Stimulated activated memory B cell treated with anti-CD40 and anti-IgM and Interleukin-4, amounts not matched to agents 10 μg/mL and 1 μg/mL and 100 μg/mL, for 72 hours (primary cell): ENCODE data around the gene SKP1.

ENCODE experiments used
- ATAC-seq: fragments of 150-1000 bp; cut with Tn5 transposase; 2 replicates; pipeline ENCODE4 v1.10.0; 2021
- H3K27ac Mint-ChIP-seq: one replicate; pipeline ENCODE4 v1.8.0; 2022; ENCODE audit warnings: mild to moderate bottlenecking, mixed read lengths
- H3K27me3 Mint-ChIP-seq: one replicate; pipeline ENCODE4 v1.8.0; 2022; ENCODE audit warnings: mixed read lengths
- H3K36me3 Mint-ChIP-seq: one replicate; pipeline ENCODE4 v1.8.0; 2022; ENCODE audit warnings: mixed read lengths
- H3K4me1 Mint-ChIP-seq: one replicate; pipeline ENCODE4 v1.8.0; 2022; ENCODE audit warnings: mixed read lengths
- H3K4me3 Mint-ChIP-seq: one replicate; pipeline ENCODE4 v1.8.0; 2022; ENCODE audit warnings: mild to moderate bottlenecking, moderate library complexity, mixed read lengths
- H3K9me3 Mint-ChIP-seq: one replicate; pipeline ENCODE4 v1.8.0; 2022; ENCODE audit warnings: mixed read lengths

Gene SKP1

DNA sequence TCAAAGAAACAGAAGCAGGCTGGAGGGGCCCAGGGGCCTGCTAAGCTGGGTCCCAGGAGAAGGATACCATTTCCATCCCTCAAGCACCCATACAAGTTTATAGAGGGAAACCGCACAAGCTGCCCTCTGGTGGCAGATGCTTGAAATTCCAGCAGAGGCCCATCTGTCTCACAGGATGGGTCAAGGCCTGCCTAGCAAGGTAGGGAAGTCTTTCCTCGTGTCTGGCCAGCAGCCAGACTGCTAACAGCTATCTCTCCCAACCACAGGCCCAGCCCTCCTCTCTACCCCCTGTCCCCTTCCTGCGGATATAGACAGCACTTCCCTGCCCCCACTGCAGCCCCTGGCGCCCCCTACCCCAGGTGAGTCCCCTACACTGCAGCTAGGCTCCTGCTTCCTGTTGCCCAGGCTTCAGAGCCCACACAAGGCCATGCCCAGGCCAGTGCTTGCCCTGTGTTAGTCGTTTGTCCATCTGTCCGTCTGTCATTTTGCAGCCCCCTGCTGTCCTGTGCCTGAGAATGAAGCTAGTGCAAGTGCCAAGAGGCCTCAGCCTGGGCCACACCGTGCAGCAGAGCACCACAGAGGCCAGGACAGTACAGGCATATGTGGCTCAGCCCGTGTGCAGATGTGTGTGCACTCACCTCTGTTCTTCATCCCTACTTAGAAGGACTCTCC, 36.1 kb downstream of the SKP1 start:
- peak overlapping the region; percentile 55 for H3K27ac Mint-ChIP-seq
- H3K4me1 Mint-ChIP-seq = peaks cover 62% of the 10 kb centered on the region
- H3K9me3 Mint-ChIP-seq = no peaks in the 10 kb centered on the region
- no peaks in the 10 kb centered on the region for H3K27me3 Mint-ChIP-seq
- no peak overlapping the region for H3K4me3 Mint-ChIP-seq
- ATAC-seq = peak; percentile 67
- H3K36me3 Mint-ChIP-seq = peaks cover 26% of the 10 kb centered on the region

DNA sequence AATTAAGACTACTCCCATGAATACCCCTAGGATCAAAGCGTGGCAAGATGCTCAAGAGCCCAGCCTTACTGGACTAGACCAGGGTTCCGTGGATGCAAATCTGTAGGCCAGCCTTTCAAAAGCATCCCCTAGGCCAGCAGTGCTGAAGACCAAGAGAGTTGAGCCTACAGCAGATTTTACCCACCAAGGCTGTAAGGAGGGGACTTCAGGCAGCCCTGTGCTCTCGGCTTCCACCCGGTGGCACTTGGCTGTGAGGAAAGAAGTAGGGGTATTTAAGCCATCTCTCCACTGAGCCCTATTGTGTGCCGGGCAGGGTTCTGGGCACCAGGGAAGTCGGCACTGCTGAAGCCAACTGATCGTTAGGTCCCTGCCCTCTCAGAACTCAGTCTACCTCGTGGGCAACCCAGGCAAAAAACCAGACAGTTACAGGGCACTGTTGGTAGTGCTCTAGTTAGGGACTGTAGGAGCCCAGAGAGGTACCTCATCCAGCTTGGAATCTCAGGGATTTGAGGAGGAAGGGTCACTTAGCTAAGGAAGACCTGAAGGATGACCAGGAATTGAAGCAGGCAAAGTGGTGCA, 36.8 kb downstream of the SKP1 start:
- ATAC-seq = no peak
- no peaks in the 10 kb centered on the region for H3K9me3 Mint-ChIP-seq
- H3K27ac Mint-ChIP-seq = peak overlapping the region; percentile 55
- peaks cover 68% of the 10 kb centered on the region for H3K4me1 Mint-ChIP-seq
- H3K4me3 Mint-ChIP-seq = no peak overlapping the region
- H3K27me3 Mint-ChIP-seq = no peaks in the 10 kb centered on the region
- H3K36me3 Mint-ChIP-seq = peaks cover 33% of the 10 kb centered on the region

DNA sequence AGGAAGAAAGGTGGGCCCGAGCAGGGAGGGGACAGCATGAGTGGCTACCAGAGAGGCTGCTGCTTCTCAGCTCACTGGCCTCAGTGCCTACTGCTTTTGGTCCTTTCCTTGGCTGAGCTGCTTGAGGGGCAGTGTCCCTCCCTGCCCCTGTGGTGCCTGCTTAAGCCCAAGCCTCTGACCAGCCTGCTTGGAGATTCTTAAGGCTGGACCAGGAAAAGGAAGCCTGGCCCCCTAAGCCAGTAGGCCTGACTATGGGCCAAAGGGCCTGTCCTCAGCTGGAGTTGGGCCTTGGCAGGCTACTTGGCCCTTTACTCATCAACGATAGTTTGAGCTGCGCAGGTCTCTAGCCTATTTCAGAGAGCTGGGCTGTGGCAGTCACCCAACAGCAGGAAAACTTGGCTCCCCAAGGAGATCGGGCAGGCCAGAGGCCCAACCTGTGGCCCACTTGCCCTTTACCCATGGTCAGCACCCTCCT, 37.3 kb downstream of the SKP1 start:
- Mint-ChIP-seq H3K27me3 (no peaks in the 10 kb centered on the region), H3K4me1 (peaks cover 74% of the 10 kb centered on the region), H3K27ac (peak overlapping the region; percentile 55), H3K36me3 (peaks cover 33% of the 10 kb centered on the region), H3K4me3 (no peak overlapping the region), H3K9me3 (no peaks in the 10 kb centered on the region)
- no peak for ATAC-seq

DNA sequence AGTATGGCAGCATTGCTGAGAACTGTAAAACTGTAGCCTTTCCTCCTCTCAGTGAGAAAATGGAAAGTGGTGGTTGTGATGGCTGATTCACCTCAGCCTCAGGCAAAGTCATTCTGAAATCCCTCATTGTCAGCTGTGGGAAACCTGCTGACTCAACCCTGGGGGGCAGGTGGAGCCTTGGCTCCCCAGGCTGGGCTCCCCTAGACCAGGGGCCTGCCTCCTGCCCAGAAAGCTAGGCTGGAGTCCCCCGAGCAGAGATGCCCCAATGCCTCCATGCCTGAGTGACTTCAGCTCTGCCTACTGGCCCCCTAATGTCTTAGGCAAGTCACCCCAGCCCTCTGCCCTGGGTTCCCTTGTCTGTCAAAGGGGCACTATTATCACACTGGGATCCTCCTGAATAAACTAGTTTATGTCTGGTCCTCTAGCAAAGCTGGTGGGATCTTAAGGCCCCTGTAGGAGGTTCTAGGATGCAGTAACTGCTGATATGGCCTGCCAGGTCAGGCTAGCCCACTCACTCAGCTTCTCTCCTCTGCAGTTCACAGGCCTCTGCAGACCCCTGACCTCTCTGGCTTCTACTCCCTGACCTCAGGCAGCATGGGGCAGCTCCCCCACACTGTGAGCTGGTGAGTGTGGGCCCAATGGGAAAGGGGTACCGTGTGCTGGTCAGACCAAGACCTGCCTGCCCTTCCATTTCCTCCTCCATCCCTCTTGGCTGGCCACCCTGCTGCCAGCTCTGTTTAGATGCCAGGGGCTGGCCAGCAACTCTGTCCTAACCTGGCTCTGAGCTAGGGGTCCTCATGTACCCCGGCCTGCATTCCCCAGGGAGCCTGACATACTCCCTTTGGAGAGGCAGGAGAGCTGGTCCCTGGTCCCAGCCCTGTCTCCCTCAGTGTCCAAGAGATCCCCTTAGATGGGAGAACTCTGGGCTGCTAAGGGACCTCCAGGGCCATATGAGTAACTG, 38.1 kb downstream of the SKP1 start:
- H3K4me3 Mint-ChIP-seq = no peak overlapping the region
- H3K36me3 Mint-ChIP-seq = peaks cover 33% of the 10 kb centered on the region
- peak; percentile 90 for ATAC-seq
- no peaks in the 10 kb centered on the region for H3K27me3 Mint-ChIP-seq
- peaks cover 81% of the 10 kb centered on the region for H3K4me1 Mint-ChIP-seq
- peak overlapping the region; percentile 55 for H3K27ac Mint-ChIP-seq
- no peaks in the 10 kb centered on the region for H3K9me3 Mint-ChIP-seq

DNA sequence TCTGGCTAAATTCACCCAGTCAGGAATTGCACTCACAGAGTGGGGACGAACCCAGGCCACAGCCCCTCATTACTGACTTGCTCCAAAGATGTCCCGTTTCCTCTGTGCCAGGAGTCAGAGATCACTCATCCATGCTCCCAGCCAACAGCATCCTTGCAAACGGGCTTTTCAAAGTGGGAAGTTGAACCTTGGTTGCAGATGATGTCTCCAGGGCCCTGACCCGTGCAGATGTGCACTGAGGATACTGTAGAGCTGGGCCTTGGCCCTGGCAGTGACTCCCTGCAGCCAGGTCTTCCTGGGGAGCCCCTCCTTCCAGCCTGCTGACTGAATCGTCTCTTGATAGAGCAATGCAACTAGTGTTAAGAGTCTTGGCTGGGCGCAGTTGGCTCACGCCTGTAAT, 40.0 kb downstream of the SKP1 start:
- H3K9me3 Mint-ChIP-seq = no peaks in the 10 kb centered on the region
- no peak overlapping the region for H3K4me3 Mint-ChIP-seq
- peaks cover 33% of the 10 kb centered on the region for H3K36me3 Mint-ChIP-seq
- no peaks in the 10 kb centered on the region for H3K27me3 Mint-ChIP-seq
- H3K27ac Mint-ChIP-seq = peak overlapping the region; percentile 55
- H3K4me1 Mint-ChIP-seq = peaks cover 100% of the 10 kb centered on the region
- no peak for ATAC-seq

DNA sequence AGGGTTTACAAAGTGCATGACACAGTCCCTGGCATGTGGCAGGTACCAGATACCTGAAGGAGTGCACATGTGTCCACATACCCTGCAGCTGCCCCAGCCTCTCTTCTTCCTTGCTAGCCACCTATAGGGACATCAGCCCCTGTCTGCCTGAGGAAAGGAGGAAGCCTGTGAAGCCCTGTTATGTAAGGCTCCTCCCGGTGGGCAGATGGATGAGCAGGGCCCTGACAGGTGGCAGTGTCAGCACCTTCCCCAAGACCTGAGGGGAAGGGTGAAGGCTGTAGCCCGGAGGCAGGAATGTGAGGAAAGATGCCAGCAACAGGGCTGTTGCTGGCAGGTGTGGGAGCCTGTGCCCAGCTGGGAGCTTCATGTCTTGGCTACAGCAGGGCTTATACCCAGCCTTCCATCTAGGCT, 40.5 kb downstream of the SKP1 start:
- Mint-ChIP-seq H3K4me1 (peaks cover 100% of the 10 kb centered on the region), H3K4me3 (no peak overlapping the region), H3K27me3 (no peaks in the 10 kb centered on the region), H3K9me3 (no peaks in the 10 kb centered on the region), H3K36me3 (peaks cover 28% of the 10 kb centered on the region), H3K27ac (peak overlapping the region; percentile 55)
- no peak for ATAC-seq

DNA sequence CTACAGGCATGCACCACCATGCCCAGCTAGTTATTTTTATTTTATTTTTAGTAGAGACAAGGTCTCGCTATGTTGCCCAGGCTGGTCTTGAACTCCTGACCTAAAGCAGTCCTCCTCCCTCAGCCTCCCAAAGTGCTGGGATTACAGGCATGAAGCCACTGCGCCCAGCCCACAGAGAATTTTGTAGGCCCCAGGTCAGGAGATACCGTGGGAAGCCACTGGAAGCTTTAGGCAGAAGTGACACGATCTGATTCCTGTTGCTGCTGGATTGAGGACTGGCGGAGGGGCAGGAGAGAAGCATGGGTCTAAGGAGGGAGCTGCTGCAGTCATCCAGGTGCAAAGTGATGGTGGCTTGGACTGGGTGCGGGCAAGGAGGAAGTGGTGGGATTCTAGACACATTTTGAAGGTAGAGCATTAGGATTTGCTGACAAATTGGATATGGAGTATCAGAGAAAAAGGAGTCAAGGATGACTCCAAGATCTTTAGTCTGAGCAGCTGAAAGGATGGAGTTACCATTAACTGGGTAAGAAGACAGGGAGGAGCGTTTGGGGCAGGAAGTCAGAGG, 41.6 kb downstream of the SKP1 start:
- no peaks in the 10 kb centered on the region for H3K9me3 Mint-ChIP-seq
- ATAC-seq = no peak
- H3K36me3 Mint-ChIP-seq = peaks cover 35% of the 10 kb centered on the region
- H3K27me3 Mint-ChIP-seq = no peaks in the 10 kb centered on the region
- H3K4me1 Mint-ChIP-seq = peaks cover 100% of the 10 kb centered on the region
- no peak overlapping the region for H3K4me3 Mint-ChIP-seq
- H3K27ac Mint-ChIP-seq = peak overlapping the region; percentile 55

DNA sequence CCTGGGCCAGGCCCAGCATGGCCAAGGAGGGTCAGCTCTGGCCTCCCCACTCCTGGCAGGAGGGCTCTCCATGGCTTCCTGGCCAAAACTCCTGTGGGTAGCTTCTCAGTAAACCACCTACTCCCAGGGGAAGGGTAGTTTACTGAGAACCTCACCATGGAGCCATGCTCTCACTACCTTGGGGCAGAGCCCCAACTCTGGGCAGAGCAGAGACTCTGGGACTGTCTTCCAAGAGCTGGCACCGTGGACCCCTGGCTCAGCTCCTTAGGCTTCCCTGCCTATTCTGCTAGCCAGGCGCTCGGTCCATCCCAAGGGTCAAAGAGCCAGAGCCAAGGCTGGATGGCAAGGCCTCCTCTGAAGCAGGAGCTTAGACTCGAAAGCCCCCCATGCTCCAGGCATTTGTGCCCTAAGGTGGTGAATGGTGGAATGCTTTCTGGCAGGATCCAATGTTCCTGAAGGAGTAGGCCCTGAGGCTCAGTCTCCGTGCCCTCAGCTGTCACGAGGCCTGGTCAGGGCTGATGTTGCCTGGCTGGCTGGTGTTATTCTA, 42.7 kb downstream of the SKP1 start:
- ATAC-seq = no peak
- no peaks in the 10 kb centered on the region for H3K9me3 Mint-ChIP-seq
- peaks cover 30% of the 10 kb centered on the region for H3K36me3 Mint-ChIP-seq
- no peak overlapping the region for H3K4me3 Mint-ChIP-seq
- no peaks in the 10 kb centered on the region for H3K27me3 Mint-ChIP-seq
- H3K4me1 Mint-ChIP-seq = peaks cover 97% of the 10 kb centered on the region
- peak overlapping the region; percentile 55 for H3K27ac Mint-ChIP-seq

DNA sequence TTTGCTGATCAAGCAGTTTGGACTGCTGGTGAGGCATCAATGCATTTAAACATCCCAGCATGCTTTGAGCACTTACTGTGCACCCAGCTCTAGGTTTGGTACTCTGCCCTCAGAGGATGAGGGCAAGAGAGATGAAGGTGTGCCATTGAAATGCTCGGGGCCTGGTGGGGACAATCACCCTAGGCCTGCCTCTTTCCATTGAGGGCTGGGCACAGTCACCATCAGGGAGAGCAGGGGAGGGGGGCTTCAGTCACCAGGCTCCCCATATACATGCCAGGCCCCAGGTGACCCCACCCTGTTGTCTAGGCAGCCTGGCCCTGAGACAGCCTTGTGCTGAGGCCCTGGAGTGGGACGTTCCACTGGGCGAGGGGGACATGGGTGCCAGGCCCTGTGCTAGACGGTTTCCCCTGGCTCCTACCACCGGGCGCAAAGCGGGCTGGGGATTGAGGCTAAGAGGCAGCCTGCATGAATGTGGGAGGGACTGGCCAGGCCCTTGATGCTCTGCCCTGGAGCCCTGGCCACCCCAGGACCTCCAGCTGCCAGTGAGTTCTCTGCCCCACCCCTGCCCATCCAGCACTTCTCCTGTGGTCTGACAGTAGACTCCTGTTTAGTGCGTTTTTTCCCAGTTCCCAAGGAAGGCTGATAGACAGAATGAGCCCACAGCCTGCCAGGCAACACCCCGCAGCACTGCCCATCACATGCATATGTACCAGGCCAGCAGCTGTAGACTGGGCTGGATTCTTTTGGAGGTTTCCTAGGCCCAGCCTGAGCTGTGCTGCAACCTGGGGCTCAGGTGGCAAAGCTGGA, 43.4 kb downstream of the SKP1 start:
- peaks cover 30% of the 10 kb centered on the region for H3K36me3 Mint-ChIP-seq
- H3K4me3 Mint-ChIP-seq = peak overlapping the region; percentile 61
- H3K4me1 Mint-ChIP-seq = peaks cover 97% of the 10 kb centered on the region
- H3K27me3 Mint-ChIP-seq = no peaks in the 10 kb centered on the region
- peak overlapping the region; percentile 55 for H3K27ac Mint-ChIP-seq
- no peaks in the 10 kb centered on the region for H3K9me3 Mint-ChIP-seq
- ATAC-seq = no peak

DNA sequence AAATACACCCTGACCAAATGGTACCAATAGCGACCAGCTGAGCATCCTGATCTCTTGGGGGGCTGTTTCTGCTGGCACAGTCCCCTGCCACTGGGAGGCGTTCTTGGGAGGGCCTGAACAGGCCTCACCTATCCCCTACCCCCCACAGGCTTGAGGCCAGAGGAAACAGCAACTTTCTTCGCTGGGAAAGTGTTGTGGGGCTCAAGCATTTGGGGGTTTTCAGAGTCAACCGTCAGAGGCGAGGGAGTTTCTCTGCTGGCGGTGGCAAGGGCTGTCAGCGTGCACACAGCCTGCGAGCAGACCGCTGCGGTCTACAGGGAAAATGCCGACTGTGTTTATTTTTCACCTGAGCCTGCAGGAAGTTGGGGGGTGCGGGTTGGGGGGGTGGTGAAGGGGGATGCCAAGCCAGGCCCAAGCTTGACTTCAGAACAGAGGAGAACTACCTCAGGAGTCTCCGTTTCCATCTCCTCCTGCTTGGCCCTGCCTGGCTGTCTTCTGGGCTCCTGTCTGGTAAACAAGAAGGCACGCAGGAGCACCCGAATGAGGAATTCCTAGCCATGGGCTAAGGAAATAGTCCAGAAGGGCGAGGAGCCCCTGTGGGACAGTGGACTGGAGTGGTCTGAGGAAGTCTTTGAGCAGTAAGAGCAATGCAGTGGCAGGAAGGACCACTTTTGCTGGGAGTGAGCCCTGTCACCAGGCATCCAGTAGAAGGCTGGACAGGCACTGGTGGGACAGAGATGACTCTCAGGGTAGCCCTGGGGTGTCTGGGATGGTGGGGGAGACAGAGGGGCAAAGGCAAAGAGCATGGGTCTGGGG, 44.2 kb downstream of the SKP1 start:
- Mint-ChIP-seq H3K27me3 (no peaks in the 10 kb centered on the region), H3K9me3 (no peaks in the 10 kb centered on the region), H3K36me3 (peaks cover 30% of the 10 kb centered on the region), H3K4me3 (peak overlapping the region; percentile 61), H3K4me1 (peaks cover 97% of the 10 kb centered on the region), H3K27ac (peak overlapping the region; percentile 55)
- peak; percentile 93 for ATAC-seq

DNA sequence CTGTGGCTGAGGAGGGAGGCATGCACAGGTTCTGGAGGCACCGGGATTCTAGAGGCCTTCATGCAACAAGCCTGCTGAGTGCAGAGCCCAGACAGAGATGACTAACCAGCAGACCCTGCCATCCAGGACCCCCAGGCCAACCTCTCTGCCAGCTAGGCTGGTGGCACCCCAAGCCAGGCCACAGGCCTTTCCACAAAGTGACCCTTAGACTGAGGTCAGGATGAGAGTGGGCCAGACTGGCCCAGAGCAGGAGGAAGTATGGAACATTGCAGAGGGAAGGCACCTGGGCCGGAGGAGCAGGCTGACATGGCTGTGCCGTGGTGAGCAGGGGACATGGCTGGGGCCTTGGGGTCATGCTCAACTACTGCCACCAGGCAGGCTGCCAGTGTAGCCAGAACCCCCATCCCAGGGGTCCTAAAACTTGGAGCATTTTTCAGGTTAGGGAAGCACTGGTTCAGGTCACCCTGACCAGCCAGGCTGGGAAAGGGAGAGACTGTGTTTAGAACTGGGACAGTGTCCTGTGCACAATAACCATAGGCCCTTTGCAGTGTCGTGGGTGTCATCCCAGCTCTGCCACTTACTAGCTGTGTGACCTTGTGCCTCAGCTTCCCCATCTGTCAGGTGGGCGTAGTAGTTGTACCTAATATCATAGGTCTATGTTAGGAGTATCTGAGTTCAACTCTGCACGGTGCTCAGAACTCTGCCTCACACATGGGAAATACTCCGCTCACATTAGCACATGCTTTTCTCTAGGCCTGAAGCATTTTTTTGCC, 45.0 kb downstream of the SKP1 start:
- H3K36me3 Mint-ChIP-seq = peaks cover 30% of the 10 kb centered on the region
- peaks cover 97% of the 10 kb centered on the region for H3K4me1 Mint-ChIP-seq
- no peaks in the 10 kb centered on the region for H3K27me3 Mint-ChIP-seq
- H3K4me3 Mint-ChIP-seq = peak overlapping the region; percentile 61
- H3K9me3 Mint-ChIP-seq = no peaks in the 10 kb centered on the region
- no peak for ATAC-seq
- H3K27ac Mint-ChIP-seq = peak overlapping the region; percentile 55

DNA sequence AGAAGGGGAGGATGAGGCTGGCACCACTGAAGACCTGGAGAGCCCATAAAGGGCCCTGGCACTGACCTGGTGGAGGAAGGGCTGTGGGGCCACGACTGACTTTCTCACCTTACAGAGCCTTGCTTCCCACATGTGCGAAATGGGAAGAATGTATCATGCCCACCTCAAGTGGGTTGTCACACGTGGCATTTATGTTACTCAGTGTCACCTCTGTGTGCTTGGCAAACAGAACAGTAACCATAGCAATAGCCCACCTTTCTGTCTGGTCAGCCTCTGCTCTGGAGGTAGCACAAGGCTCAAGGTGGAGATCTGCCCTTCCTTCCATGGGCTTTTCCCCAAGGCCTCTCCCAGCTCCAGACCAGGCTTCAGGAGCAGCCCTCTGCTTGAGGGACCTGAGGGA, 45.6 kb downstream of the SKP1 start:
- no peak for ATAC-seq
- no peaks in the 10 kb centered on the region for H3K9me3 Mint-ChIP-seq
- H3K4me1 Mint-ChIP-seq = peaks cover 97% of the 10 kb centered on the region
- H3K36me3 Mint-ChIP-seq = peaks cover 27% of the 10 kb centered on the region
- H3K27ac Mint-ChIP-seq = peak overlapping the region; percentile 55
- H3K27me3 Mint-ChIP-seq = no peaks in the 10 kb centered on the region
- H3K4me3 Mint-ChIP-seq = peak overlapping the region; percentile 9
